HG03520 (cell line): ENCODE data around the gene IFT88.
"Not testable (repeated sequence)": the region's sequence is repeated elsewhere in the genome, so short reads cannot be mapped to it uniquely, and the experiment has no call there.

Experiments
- ATAC-seq: cut with Tn5 transposase; IDR thresholded peaks from one replicate; pipeline ENCODE4 v1.9.1; 2021; ENCODE audit warnings: mild to moderate bottlenecking, moderate library complexity; ENCODE audit not compliant: unreplicated experiment

IFT88 gene

DNA sequence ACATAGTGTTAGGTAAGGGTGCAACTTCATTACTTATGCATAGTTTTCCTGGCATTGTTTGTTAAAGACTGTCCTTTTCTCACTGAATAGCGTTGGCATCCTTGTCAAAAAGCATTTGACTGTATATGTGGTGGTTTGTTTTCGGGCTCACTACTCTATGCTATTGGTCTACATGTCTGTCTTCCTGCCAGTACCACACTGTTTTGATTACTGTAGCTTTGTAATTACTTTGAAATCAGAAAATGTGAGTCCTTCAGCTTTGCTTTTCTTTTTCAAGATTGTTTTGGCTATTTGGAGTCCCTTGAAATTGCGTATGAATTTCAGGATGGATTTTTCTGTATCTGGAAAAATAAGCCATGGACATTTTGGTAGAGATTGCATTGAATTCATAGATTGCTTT is 56.0 kb downstream of the IFT88 start:
- ATAC-seq, result no peak

DNA sequence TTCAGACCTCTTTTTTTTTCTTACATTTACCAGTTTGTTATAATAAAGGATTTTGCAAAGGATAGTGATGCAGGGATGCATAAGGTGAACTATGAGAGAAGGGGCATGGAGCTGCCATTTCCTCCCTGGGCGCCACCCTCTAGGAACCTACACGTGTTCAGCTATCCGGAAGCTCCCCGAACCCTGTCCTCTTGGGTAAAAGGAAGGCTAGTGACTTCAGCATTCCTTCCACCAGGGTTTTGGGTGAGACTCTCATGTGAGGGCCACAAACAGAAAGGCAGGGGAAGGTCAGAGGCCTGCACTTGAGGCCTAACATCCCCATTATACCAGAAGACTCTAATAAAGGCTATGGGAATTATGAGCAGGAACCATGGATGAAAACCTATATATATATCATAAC is 57.3 kb downstream of the IFT88 start:
- no peak for ATAC-seq

DNA sequence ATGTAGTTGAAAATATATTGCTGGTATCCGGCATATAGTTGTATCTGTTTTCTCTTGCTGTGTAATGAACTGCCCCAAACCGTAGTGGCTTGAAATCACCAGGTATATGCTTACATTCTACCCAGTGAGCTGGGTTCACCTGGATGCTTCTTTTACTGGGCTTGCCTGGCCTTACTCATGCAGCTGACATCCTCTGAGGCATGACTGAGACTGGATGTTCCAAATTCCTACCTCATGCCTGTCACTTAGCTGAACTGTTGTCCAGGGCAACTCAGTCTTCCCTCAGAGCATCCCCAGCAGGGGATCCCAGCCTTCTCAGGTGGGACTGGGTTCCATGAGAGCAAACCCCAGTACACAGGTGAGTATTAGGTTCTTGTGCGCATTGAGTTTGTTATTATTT is 66.8 kb downstream of the IFT88 start:
- ATAC-seq, result no peak

DNA sequence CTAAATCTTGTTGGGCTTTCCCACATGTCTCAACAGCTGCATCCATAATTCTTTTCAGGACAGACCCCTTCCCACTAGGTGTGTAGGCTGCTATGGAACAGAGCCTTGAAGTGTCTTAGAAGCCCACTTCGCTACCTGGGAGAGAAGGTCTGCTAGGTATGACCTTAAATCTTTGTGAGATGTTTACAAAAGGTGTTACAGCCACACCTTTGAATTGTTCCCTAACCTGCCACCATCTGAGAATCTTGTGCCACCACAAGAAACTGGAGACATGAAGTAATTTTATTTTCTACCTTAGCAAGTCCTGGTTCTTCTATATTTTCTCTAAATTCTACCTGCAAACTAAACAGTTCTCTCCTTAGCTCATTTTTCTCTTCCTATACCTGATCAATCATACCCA is 69.1 kb downstream of the IFT88 start:
- no peak for ATAC-seq

- ATAC-seq, result no peak
Measured at GRCh38 chr13:20637811-20638210, 70.9 kb downstream of the IFT88 start.

GRCh38 chr13:20647758-20648157 is 80.8 kb downstream of the IFT88 start:
- no peak for ATAC-seq

DNA sequence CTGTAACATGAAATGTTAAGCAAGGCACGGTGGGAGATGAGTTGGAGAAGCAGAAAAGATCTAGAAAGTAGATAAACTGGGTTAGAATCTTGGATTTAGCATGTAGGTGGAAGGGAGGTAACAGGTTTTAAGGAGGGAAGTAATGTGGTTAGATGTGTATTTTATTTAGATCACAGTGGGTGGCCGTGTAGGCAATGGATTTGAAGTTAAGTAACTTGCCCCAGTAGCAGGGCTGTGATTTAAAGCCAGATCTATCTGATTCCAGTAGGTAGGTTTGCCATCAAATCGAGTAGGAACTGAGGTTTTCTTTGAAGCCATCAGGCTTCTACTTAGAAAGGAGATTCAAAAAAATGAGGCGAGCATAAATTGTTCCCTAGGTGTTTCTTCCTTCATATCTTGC is 86.0 kb downstream of the IFT88 start:
- no peak for ATAC-seq

DNA sequence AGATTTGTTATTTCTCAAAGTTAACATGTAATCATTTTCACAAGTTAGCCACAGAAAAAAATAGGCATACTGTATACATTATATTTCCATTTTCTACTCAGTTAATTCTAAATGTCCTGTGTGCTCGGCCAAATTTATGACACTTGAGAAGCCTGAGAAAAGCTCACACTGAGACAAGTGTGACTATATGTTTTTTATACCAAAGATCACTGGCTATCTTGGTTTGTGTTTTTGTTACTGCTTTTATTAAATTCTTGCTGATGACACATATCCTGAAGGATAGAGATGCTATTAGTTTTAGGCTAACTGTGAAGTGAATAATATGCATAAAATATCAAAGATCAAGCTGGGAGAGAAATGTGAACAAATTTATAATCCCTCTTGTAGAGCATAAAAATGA is 87.2 kb downstream of the IFT88 start:
- ATAC-seq, result no peak

DNA sequence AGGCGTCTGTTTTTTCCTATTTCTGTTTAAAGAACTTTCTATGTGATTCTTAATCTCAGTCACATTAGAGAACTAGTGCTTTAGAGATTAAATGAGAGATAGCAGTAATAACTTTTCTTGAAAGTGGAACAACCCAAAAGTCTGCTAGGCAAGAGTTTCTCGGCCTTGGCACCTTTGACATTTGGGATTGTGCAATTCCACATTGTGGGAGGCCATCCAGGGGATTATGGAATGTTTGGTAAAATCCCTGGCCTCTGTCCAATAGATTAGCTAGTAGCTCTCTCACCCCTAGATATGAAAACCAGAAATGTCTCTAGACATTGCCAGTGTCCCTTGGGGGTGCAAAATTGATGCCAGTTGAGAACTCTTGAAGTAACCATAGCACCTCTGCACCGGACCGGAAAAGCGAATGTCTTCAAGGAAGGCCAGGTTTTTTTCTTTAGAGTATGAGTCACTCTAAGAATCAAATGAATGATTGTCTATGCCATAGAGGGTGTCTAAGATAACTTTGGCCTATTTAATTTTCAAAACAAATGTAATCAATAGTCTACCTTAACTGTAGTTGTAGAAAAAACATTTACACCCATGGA is 91.6 kb downstream of the IFT88 start:
- ATAC-seq, result no peak

DNA sequence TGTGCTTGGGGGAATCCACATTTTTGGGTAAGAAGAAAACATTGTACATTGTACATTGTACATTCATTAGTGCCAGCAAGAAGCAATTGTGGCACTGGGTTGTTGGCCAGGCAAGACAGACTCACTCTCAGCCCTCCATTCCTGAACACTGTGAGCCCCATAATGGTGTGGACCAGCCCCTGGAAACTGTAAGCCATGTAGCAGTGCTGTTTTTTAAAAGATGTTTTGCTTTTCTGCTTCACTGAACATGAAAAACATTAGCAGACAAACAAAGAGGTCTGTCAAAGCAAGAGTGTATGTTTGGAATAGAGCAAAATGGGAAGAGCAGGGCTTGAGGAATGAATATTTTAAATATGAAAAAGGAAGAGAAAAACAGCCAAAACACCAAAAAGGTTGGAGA is 97.4 kb downstream of the IFT88 start:
- no peak for ATAC-seq

DNA sequence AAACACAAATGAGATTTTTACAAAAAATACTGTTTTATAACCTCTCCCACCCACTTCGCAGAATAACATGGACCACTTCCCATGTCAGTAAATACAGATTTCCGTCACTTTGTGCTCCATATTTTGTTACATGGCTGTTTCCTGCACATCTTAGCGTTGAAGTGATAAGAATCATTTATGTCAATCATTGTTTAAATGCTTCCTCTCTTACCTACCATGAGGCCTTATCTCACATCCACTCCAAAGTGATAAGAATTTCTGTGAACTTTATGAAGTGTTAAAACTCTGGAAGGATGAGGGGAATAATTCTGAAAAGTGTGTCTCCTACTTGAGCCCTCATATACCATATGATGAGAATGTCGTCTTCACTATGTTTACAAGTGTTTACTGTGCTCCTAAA is 100.0 kb downstream of the IFT88 start:
- ATAC-seq, result no peak

GRCh38 chr13:20667857-20668437 is 101.0 kb downstream of the IFT88 start:
- ATAC-seq, result no peak

DNA sequence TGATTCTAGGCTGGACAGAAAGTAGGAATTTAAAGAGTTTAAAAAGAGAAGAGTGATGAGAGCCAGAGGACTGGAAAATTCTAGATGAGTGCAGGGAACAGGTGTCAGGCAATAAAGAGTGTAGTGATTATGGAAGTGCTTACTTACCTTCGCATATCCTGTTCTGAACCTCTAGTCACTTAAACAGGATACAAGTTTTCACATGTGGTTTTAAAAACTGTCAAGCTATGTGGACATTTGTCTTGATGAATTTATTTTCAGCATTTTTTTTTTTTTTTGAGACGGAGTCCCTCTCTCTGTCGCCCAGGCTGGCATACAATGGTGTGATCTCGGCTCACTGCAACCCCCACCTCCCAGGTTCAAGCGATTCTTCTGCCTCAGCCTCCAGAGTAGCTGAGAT is 102.2 kb downstream of the IFT88 start:
- ATAC-seq, result no peak

- ATAC-seq, result no peak
Measured at GRCh38 chr13:20671789-20672188, 104.8 kb downstream of the IFT88 start.

- ATAC-seq, result no peak
Measured at GRCh38 chr13:20672772-20673171, 105.8 kb downstream of the IFT88 start.

GRCh38 chr13:20673715-20674114 is 106.8 kb downstream of the IFT88 start:
- ATAC-seq, result no peak

GRCh38 chr13:20676213-20676612 is 109.3 kb downstream of the IFT88 start:
- ATAC-seq, result no peak

DNA sequence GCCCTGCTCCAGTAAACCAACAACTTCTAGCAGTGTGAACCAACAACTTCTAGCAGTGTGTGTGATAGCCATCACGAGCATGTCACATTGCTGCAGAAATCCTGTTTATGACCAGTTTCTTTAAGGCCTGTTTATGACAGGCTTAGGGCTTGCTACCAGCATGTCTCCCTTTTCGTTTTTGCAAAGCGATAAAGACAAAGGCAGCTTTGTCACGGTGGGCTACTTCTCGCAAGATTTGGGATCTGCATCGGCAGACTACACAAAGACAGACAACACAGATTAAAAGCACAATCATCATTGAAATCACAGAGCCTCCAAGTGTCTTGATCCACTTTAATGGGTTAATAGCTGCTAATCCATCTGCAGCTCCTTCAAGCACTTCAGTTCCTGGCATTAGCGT is 111.6 kb downstream of the IFT88 start:
- not testable (repeated sequence) for ATAC-seq

GRCh38 chr13:20679879-20680278 is 112.9 kb downstream of the IFT88 start:
- ATAC-seq, result no peak

DNA sequence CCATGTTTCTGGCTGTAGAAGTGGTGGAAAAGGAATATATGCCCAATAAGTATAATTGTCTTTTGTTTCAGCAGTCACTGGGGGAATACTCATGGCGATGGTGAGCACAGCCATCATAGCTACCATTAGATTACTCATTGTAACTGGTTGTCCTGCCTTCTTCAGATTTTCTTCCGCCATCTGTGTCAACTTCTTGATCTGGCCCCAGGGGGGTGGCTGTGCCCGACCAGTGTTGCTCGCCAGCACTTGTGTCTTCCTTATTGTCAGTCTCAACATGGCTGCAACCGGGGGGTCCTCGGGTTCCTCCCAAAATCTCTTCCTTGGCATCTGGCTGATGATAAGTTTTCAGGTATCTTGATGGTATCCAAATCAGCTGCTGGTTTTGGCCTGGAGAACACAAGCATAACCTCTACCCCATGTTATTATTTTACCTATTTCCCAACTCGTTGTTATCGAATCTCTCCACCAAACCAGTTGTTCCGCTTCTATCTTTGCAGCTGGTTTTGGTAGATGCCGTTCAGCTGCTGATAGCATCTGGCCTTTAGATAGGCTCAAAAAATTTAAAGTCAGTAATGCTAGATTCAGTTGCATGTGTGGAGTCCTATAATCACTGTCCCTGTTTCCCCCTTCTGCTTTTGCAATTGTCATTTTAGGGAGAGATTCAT is 113.6 kb downstream of the IFT88 start:
- no peak for ATAC-seq

- not testable (repeated sequence) for ATAC-seq
Measured at GRCh38 chr13:20681481-20681880, 114.5 kb downstream of the IFT88 start.

GRCh38 chr13:20682061-20682460 is 115.1 kb downstream of the IFT88 start:
- ATAC-seq, result no peak

DNA sequence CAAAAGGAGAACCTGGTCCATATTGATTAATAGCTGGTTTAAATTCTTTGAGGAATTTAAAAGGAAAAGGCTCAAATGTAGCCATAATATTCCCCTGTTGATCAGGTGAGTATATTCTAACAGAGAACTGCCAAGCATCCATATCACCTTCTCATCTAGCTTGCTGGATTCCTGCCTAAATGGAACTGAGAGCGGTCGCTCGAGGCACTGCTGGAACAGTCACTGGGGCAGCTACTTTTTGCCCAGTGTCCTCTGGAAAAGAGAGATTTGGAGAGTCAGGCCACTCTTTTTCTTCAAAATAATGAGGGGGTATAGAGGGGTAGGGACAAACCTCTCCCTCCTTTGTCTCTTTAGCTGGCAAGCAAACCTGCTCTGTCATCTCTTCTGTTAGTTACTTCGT is 117.1 kb downstream of the IFT88 start:
- ATAC-seq, result no peak
